CD4-positive, alpha-beta T cell treated with Interleukin-12 subunit alpha and Interleukin-12 subunit beta, for 1 hour (primary cell): Measurements from ENCODE around the gene RPL28.
"Not testable (repeated sequence)": the region's sequence is repeated elsewhere in the genome, so short reads cannot be mapped to it uniquely, and the experiment has no call there.

Source experiments
- DNase-seq: peaks from one replicate; pipeline ENCODE4 v3.0.0-alpha.2; 2020

The RPL28 gene

DNA sequence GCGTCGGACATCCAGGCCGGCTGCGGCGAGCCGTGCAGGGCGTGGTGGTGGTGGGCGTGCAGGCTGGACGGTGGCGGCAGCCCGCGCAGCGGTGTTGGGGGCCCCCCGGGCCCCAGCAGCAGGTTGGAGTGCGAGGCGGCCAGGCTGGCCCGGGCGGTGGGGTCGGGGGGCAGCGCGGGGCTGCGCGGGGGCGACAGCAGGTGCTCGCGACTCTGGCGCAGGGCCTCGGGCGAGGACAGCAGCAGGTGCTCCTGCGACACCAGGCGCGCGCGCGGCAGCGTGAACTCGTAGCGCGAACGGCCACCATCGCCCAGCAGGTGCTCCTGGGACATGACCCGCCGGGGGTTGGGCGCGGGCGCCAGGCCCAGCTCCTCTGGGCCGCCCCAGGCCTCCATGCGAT, 47.6 kb downstream of the RPL28 start:
- DNase-seq: no peak

DNA sequence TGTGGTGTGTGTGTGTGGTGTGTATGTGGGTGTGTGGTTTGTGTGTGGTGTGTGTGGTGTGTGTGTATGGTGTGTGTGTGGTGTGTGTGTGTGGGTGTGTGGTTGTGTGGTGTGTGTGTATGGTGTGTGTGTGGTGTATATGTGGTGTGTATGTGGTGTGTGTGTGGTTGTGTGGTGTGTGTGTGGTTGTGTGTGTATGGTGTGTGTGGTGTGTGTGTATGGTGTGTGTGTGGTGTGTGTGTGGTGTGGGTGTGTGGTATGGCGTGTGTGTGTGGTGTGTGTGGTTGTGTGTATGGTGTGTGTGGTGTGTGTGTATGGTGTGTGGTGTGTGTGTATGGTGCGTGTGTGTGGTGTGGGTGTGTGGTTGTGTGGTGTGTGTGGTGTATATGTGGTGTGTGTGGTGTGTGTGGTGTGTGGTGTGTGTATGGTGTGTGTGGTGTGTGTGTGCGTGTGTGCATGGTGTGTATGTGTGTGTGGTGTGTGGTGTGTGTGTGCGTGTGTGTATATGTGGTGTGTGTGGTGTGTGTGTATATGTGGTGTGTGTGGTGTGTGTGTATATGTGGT, 48.7 kb downstream of the RPL28 start:
- no peak for DNase-seq

DNA sequence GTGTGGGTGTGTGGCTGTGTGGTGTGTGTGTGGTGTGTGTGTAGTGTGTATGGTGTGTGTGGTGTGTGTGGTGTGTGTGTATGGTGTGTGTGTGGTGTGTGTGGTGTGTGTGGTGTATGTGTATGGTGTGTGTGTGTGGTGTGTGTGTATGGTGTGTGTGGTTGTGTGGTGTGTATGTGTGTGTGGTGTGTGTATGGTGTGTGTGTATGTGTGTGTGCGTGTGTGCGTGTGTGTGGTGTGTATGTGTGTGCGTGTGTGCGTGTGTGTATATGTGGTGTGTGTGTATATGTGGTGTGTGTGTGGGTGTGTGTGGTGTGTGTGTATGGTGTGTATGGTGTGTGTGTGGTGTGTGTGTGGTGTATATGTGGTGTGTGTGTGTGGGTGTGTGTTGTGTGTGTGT, 49.3 kb downstream of the RPL28 start:
- no peak for DNase-seq

DNA sequence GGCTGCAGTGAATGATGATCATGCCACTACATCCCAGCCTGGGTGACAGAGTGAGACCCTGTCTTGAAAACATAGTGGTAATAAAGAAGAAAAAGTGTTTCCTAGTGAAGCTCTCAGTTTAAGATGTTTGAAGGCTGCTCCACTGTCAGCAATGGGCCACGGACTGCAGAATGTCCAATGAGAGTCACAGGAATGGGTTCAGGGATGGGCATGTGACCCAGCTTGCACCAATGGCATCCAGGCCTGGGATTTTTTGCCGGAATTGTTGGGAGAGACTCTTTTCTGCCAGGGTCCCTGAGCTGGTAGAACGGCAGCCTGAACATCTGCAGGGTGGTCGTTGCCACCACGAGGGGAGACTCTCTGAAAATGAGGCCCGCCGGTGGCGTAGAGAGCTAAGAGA, 51.1 kb downstream of the RPL28 start:
- DNase-seq: no peak

DNA sequence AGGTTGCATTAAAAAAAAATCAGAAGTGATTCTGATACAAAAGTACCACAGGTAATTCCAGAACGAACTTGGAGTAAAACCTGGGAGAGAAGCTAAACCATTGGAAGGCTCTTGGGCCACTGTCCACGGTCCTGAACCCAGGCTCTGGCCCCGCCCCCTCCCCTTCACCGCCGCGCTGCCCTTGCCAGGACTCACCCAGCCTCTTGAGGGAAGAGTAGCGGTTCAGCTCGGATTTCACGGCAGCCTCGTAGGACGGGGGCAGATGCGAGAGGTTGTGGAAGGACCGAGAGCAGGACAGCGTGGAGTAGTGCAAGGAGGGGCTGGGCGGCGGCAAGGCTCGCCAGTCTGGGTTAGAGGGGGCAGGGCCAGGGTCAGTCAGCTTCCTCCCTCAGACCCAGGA, 51.7 kb downstream of the RPL28 start:
- no peak for DNase-seq

DNA sequence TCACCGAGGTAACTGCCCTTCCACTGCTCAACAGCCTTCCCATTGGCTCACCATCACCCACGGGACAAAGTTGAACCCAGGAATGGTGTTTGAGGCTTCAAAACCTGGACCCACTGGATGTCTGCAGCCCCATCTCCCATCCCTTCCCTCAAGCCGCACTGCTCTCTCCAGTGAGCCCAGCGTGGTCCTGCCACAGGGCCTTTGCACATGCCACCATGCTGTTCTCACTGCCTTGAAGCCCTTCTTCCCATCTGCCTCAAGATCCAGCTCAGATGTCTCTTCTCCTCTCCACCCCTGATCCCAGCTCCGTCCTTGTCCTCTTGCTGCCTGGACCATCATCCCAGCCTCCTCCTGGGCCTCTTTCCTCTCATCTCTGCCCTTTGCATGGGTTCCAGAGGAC, 53.3 kb downstream of the RPL28 start:
- DNase-seq: no peak

DNA sequence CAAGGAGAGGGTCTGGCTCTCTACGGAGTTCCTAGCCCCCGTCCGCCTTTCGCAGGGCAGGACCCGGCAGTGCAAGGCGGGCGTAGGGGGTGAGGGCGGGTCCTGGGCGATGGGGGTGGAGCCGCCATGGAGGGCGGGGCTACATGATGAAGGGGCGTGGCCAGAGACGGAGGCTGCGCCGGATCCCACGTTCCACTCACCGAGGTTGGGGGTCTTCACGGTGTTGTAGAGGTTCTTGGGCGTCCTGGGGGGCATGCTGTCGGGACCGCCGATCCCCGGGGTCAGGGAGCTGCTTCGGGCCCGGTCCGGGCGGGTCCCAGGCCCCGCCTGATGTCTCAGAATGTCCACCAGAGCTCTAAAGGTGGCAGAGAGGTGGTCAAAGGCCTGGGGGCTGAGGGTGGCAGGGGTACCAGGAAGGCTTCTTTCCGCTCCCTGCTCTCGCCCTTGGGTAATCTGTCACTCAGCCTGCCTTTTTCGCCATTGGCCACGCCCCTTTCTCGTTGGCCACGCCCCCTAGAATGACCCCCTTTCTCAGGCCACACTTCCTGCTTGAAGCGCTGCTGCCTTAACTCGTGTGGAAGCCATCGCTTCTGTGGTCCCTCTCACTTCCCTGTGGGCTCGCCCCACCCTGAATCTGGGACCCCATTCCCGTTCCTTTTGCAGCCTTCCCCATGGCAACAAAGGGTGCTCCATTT, 54.8 kb downstream of the RPL28 start:
- DNase-seq: no peak

DNA sequence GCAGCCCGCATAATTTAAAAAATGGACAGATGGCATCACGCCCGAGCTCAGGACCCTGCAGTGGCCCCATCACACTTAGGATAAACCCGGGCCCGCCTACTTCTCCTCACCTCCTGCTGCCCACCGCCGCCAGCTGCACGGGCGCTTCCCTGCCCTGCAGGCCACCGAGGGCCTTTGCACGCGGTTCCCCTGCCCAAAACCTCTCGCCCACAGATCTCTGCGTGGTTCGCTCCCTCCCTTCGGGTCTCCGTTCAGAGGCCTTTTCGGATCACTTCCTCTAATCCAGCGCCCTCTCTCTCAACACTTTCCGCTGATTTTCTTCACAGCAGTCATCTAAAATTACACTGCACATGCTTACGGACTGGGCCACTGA, 55.6 kb downstream of the RPL28 start:
- DNase-seq: no peak

DNA sequence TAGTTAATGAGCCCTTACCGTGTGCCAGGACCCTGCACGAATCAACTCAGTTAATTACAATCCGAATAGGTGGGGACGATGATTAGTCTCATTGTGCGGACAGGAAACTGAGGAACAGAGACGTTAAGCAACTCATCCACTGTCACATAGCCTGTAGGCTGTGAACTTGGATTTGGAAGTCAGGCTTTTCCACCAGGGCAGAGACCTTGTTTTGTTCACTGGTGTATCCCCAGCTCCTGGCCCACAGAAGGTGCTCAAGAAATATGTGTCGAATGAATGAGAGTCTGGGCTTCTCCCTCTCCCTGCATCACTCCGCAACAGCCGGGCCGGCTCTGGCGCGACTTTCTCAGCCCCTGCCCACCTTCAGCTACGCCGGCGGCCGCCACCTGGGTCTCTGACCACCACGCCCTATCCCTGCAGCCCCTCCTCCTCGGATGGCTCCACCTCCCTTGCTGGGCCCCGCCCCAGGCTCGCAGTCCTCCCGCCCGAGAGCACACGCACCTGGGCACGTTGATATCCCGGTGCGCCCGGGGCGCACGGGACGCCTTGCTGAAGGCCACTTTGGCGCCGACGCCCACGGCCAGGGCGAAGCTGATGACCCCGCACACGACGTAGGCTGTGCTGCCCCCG, 56.1 kb downstream of the RPL28 start:
- DNase-seq: no peak

DNA sequence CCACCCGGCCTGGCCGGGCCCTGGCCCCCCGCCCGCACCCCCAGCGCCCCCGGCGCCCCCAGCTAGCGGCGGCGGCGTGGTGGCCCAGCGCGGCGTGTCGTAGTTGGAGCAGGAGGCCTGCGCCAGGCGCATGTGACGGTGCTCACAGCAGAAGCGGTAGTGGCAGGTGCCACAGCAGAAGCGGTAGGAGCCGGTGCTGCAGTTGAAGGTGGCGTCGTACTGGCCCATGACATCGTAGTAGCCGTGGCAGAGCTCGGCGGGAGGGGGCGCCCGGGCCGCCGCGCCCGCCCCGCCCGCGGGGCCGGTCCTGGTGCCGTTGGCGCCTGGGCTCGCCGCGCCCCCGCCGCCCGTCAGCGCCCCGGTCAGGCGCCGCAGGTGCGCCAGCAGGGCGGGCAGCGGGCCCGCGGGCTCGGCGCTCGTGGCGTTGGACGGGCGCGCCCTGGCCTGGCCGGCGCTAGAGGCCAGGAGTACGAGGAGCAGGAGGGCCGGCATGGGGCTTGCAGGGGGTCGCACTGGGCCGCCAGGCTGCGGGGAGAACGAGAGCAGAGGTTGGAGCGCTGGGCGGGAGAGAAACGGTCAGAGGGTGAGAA, 56.7 kb downstream of the RPL28 start:
- no peak for DNase-seq

DNA sequence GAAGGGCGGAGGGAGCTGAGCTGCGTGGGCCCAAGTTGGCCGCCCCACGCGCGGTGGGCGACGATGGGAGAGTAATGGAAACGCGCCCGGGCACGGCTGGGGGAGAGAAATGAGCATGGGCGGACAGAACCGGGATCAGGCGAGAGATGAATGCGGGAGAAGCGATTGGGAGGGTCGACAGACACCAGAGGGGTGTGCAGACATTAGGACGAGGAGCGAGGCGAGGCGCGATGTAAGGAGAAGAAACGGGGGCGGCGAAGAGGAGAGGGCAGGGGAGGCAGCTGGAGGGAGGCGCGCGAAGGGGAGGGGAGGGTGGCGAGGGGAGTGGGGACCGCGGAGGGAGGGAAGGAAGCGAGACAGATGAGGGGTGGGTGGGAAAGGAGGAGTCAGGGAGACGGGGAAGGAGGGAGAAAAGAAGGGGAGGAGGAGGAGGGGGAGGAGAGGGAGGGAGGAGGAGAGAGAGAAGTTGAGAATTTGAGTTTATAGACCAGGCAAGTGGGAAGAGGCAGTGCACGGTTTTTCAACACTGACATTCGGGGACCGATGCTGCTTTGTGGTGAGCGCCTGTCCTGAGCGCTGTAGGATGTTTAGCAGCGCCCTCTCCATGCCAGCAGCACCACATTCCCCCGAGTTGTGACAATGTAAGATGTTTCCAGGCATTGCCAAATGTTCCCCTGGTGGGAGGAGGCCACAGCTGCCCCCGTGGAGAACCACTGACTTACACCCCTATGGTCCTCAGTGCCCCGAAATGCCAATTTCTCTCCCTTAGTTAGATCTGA, 57.5 kb downstream of the RPL28 start, which contains the start of gene SHISA7:
Gene SHISA7, minus strand, starts transcription at position 256 of the 779 bp plus-strand sequence. CDS start 437 bp downstream, outside the sequence.
- DNase-seq: no peak

DNA sequence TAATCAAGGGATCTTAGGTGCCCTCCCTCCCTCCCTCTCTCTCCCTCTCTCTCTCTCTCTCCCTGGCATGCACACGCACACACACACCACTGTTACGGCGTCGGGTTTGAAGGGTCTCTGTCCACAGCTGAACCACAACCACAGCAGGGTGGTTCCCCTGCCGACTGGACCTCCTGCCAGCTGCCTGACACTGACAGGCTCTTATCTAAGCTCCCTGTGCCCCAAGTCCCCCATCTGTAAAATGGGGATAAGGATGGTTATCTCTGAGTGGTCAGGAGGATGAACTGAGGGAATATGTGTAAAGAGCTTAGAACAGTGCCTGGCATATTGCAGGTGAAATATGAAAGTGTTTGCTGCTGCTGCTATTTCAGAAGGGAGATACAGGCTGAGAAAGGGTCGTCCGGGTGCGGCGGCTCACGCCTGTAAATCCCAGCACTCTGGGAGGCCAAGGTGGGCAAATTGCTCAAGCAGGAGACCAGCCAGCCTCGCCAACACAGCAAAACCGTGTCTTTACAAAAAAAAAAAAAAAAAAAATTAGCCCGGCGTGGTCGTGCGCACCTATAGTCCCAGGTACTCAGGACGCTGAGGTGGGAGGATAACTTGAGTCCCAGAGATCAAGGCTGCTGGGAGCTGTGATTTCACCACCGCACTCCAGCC, 58.2 kb downstream of the RPL28 start:
- no peak for DNase-seq

DNA sequence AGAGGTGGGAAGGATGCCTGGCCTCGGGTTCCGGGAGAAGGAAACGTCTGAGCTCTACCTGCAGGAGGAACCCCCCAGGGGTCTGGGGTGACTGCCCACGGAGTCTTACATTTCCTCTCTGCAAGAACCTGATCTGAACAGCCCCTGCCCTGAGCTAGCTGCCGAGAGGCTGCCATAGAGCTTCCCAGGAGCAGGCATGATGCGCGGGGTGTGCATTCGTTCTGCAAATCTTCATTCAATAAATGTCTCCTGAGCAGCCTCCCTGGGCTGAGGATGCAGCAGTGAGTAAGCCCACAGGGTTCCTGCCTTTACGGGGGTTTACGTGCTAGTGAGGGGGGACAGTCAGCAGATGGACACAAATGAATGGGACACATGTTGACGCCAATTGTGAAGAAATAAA, 58.9 kb downstream of the RPL28 start:
- no peak for DNase-seq

DNA sequence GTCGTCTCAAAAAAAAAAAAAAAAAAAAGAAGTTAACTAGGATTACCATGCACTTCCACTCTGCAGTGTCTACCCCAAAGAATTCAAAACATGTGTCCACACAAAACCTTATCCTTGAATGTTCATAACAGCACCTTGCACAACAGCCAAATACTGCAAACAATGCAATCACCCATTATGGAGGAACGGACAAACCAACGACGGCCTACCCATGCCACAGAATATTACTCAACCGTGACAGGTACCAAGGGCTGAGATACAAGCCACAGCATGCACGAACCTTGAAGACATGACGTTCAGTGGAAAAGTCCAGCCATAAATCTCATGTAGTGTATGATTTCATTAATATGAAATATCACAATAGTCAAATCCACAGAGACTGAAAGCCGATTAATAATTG, 60.3 kb downstream of the RPL28 start:
- DNase-seq: no peak

DNA sequence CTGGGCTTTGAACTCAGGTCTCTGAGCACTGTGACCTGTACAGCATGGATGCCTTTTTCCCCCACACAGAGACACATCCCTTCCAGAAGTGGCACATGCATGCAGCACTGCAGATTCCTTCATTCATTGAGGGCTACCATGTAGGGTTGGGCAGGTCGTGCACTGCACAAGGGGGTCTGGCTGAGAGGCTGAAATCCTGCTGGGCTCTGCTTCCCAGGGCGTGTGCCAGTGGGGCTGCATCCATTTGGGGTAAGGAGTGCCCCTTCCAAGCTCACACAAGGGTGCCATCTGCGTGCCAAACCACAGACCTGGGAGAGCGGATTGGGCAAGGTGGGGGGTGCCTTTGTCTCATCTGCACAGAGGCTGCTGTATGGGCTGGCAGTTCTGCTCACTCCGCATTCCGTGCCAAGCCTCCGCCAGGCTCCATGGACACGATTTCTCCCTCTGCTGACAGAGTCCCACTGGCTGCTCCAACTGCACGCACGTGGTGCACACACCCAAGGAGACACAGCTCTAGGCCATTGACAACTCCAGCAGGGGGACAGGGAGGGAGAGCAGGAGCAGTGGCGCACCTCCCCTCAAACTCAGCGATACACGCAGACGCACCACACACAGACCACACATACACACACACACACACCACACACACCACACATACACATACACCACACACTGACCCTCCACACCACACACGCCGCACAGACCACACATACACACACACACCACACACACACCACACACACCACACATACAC, 61.9 kb downstream of the RPL28 start:
- DNase-seq: no peak

DNA sequence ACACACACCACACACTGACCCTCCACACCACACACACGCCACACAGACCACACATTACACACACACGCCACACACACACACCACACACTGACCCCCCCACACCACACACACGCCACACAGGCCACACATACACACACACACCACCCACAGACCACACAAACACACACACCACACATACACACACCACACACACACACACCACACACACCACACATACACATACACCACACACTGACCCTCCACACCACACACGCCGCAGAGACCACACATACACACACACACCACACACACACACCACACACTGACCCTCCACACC, 62.4 kb downstream of the RPL28 start:
- not testable (repeated sequence) for DNase-seq

DNA sequence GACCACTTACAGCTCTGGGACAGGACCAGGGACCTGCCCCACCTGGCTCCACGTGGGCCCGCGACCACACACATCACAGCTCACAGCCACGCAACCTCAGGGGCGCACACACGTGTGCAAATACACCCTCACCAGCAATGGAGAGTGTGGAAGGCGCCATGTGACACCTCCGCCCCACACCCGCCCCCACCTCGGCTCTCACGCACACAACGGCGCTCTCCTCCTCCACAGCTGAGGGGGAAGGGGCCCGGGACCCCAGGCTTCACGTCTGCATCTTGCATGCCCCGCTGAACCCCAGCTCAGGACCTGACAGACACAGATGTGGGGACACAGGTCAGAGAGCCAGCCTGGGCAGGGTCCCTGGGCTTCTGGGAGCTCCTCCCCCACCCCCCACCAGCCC, 63.7 kb downstream of the RPL28 start:
- no peak for DNase-seq

DNA sequence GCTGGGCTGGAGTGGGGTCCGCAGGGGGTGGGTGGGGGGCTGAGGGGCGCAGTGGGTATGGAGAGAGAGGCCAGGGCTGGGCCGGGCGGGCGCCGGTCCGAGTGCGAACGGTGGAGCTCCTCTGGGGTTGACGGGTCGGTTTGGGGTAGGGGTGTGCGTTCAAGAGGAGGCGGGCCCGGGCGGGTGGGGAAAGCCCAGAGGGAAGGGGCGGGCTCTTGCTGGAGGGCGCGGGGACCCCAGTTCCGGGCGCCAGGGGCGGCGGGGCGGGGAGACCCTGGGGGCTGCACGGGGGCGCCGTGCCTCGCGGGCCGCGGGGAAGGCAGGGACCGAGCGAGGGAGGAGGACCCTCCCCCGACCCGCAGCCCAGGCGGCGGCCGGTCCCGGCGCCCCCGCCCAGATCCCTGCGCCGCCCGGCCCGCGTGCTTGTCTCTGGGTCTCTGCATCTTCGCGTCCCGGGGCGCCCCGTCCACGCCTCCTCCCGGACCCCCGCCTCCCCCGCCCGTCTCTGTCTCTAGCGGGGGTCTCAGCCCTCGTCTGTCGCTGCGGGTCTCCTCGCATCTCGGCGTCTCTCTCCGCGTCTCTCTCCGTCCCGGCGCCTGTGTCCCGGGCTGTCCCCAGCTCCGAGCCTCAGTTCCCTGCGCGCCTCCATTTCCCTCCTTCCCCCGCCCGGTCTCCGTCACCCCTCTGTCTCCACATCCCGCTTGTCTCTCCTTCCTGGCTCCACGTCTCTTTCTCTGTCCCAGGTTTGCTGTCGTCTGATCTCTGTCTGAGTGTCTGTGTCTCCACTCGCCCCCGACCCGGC, 65.6 kb downstream of the RPL28 start:
- DNase-seq: peak; percentile 25

DNA sequence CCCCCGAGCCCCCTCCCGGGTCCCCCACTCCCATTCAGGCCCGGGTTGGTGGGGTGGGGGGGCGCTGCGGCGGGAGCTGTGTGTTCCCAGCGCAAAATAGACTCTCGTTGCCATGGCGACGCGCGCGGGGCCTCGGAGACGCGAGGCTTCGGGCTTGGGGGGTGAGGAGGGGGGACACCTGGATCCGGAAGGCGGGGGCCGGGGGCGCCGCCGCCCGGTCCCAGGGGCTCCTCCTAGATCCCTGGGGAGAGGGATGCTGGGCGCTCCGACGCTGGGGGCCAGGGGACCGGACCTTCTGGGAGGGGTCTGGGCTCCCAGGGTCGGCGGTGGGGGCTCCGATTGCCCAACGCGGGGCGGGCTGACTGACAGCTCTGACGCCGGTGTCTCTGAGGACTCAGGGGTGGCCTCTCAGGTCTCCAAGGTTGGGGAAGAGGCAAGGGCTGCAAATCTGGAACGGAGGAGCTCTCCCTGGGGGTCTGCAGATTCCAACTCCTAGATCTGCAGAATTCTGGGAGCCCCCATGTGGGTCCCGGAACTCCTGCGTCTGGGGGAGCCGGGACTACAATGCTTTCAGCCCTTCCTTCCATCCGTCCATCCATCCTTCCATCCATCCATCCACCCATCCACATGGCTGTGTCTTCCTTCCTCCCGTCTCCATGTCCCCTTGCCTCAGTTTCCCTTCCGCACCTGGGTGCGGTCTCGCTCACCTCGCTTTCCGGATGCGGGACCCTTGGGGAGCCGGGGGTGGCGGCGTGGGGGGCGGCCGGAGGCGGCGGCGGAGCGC, 66.4 kb downstream of the RPL28 start:
- peak; percentile 46 for DNase-seq
